ENCODE results near the gene NUDCD3. TPM values are rescaled to one million over a fixed set of nuclear protein-coding genes. Genes with fewer than 3 reads are reported as not detected.
"Not testable (repeated sequence)": the region's sequence is repeated elsewhere in the genome, so short reads cannot be mapped to it uniquely, and the experiment has no call there.

Gene NUDCD3
- total RNA-seq, 1 donor from 2014 or later, result 35.4 TPM

GRCh38 chr7:44511863-44512468 lies 21.5 kb upstream of the NUDCD3 start:
- Histone ChIP-seq H2AFZ (replicated peaks) (no peak overlapping the region), H3K27me3 (no peaks in the 10 kb centered on the region), H3K9me3 (ENCODE audit: low read depth) (no peaks in the 10 kb centered on the region), H3K4me2 (no peak overlapping the region), H3K36me3 (no peaks in the 10 kb centered on the region), H3K79me2 (ENCODE audit: low read depth) (no peaks in the 10 kb centered on the region), H3K4me1 (no peaks in the 10 kb centered on the region), H3K9ac (no peak overlapping the region), H3K27ac (no peak overlapping the region), H3F3A (ENCODE audit: low read depth) (no peaks in the 10 kb centered on the region), H3K4me3 (no peak overlapping the region), H4K20me1 (ENCODE audit: low read depth) (no peaks in the 10 kb centered on the region)
- Mint-ChIP-seq H3K27ac (no peak overlapping the region), H3K9me3 (peaks cover 4% of the 10 kb centered on the region), H3K4me1 (no peaks in the 10 kb centered on the region), H3K27me3 (ENCODE audit: insufficient read depth, low read depth) (peaks cover 2% of the 10 kb centered on the region), H3K36me3 (no peaks in the 10 kb centered on the region), H3K4me3 (no peak overlapping the region)
- TF ChIP-seq CTCF (IDR thresholded peaks at IDR 0.05) (no peak), EZH2 (IDR thresholded peaks at IDR 0.05) (no peak), EZH2phosphoT487 (IDR thresholded peaks at IDR 0.05) (no peak)
- DNase-seq (ENCODE audit: low spot score), result no peak

GRCh38 chr7:44511236-44511635 lies 20.8 kb upstream of the NUDCD3 start:
- no peaks in the 10 kb centered on the region for H3K9me3 ChIP-seq (ENCODE audit: low read depth)
- no peaks in the 10 kb centered on the region for H4K20me1 ChIP-seq (ENCODE audit: low read depth)
- H2AFZ ChIP-seq (replicated peaks), result no peak overlapping the region
- H3K4me2 ChIP-seq, result no peak overlapping the region
- Mint-ChIP-seq H3K9me3 (peaks cover 7% of the 10 kb centered on the region), H3K27ac (no peak overlapping the region), H3K4me1 (no peaks in the 10 kb centered on the region), H3K36me3 (no peaks in the 10 kb centered on the region), H3K4me3 (no peak overlapping the region), H3K27me3 (ENCODE audit: insufficient read depth, low read depth) (peaks cover 5% of the 10 kb centered on the region)
- H3K4me1 ChIP-seq, result no peaks in the 10 kb centered on the region
- no peaks in the 10 kb centered on the region for H3F3A ChIP-seq (ENCODE audit: low read depth)
- TF ChIP-seq EZH2 (IDR thresholded peaks at IDR 0.05), result no peak
- TF ChIP-seq CTCF (IDR thresholded peaks at IDR 0.05), result no peak
- no peak for TF ChIP-seq EZH2phosphoT487 (IDR thresholded peaks at IDR 0.05)
- H3K27ac ChIP-seq, result no peak overlapping the region
- no peaks in the 10 kb centered on the region for H3K79me2 ChIP-seq (ENCODE audit: low read depth)
- H3K4me3 ChIP-seq, result no peak overlapping the region
- no peak overlapping the region for H3K9ac ChIP-seq
- H3K27me3 ChIP-seq, result no peaks in the 10 kb centered on the region
- no peak for DNase-seq (ENCODE audit: low spot score)
- no peaks in the 10 kb centered on the region for H3K36me3 ChIP-seq

- no peaks in the 10 kb centered on the region for H3K79me2 ChIP-seq (ENCODE audit: low read depth)
- no peak for TF ChIP-seq CTCF (IDR thresholded peaks at IDR 0.05)
- TF ChIP-seq EZH2 (IDR thresholded peaks at IDR 0.05), result no peak
- no peak for TF ChIP-seq EZH2phosphoT487 (IDR thresholded peaks at IDR 0.05)
- no peaks in the 10 kb centered on the region for H3K9me3 ChIP-seq (ENCODE audit: low read depth)
- no peaks in the 10 kb centered on the region for H4K20me1 ChIP-seq (ENCODE audit: low read depth)
- H3K4me2 ChIP-seq, result no peak overlapping the region
- no peaks in the 10 kb centered on the region for H3K36me3 ChIP-seq
- Mint-ChIP-seq H3K36me3 (no peaks in the 10 kb centered on the region), H3K4me1 (no peaks in the 10 kb centered on the region), H3K27ac (no peak overlapping the region), H3K27me3 (ENCODE audit: insufficient read depth, low read depth) (peaks cover 5% of the 10 kb centered on the region), H3K4me3 (no peak overlapping the region), H3K9me3 (peaks cover 7% of the 10 kb centered on the region)
- no peak overlapping the region for H3K9ac ChIP-seq
- H3K27me3 ChIP-seq, result peaks cover 15% of the 10 kb centered on the region
- H3K4me1 ChIP-seq, result no peaks in the 10 kb centered on the region
- H3K4me3 ChIP-seq, result no peak overlapping the region
- no peak overlapping the region for H2AFZ ChIP-seq (replicated peaks)
- no peak for DNase-seq (ENCODE audit: low spot score)
- no peak overlapping the region for H3K27ac ChIP-seq
- no peaks in the 10 kb centered on the region for H3F3A ChIP-seq (ENCODE audit: low read depth)
Observed at GRCh38 chr7:44508328-44509030, 18.0 kb upstream of the NUDCD3 start.

- not testable (repeated sequence) for H3K4me3 ChIP-seq; H3K9ac ChIP-seq; H3K4me2 ChIP-seq; H3K9me3 ChIP-seq (ENCODE audit: low read depth); H3K27ac ChIP-seq; H3K27ac Mint-ChIP-seq; H3K9me3 Mint-ChIP-seq; DNase-seq (ENCODE audit: low spot score); H3K4me1 Mint-ChIP-seq; H3K4me1 ChIP-seq; H3K4me3 Mint-ChIP-seq; H3K79me2 ChIP-seq (ENCODE audit: low read depth); H2AFZ ChIP-seq (replicated peaks); H3F3A ChIP-seq (ENCODE audit: low read depth); H3K36me3 Mint-ChIP-seq; H3K27me3 Mint-ChIP-seq (ENCODE audit: insufficient read depth, low read depth); H3K36me3 ChIP-seq; H4K20me1 ChIP-seq (ENCODE audit: low read depth)
- H3K27me3 ChIP-seq, result peaks cover 30% of the 10 kb centered on the region
Observed at GRCh38 chr7:44506592-44507288, 16.3 kb upstream of the NUDCD3 start.
